DOHH2 (cell line): Measurements from ENCODE around the gene ABHD12B.

ENCODE experiments used
- H3F3A ChIP-seq: fragments of 200-600 bp; sonication (generic), shearing (Covaris generic); 2 replicates; pipeline ENCODE4 v1.6.0; 2016; ENCODE audit warnings: antibody characterized with exemption, mild to moderate bottlenecking; ENCODE audit not compliant: control insufficient read depth, insufficient read depth
- H3K27ac ChIP-seq: fragments of 200-600 bp; sonication (generic); 2 replicates; pipeline ENCODE4 v1.5.1; 2014; ENCODE audit warnings: low read depth, mild to moderate bottlenecking, low read length, moderate library complexity
- H3K27me3 ChIP-seq: fragments of 200-600 bp; sonication (generic); 2 replicates; pipeline ENCODE4 v1.6.1; 2014; ENCODE audit warnings: mild to moderate bottlenecking, low read length, mixed read lengths; ENCODE audit not compliant: control insufficient read depth
- H3K36me3 ChIP-seq: fragments of 200-600 bp; sonication (generic); 2 replicates; pipeline ENCODE4 v1.6.1; 2014; ENCODE audit warnings: mild to moderate bottlenecking, low read length, moderate library complexity, mixed read lengths; ENCODE audit not compliant: control insufficient read depth
- H3K4me1 ChIP-seq: fragments of 200-600 bp; sonication (generic); 2 replicates; pipeline ENCODE4 v1.6.1; 2014; ENCODE audit warnings: mild to moderate bottlenecking, low read length, mixed read lengths; ENCODE audit not compliant: control insufficient read depth
- H3K4me2 ChIP-seq: fragments of 200-600 bp; sonication (generic); 2 replicates; pipeline ENCODE4 v1.6.0; 2014; ENCODE audit warnings: mild to moderate bottlenecking, low read length, moderate library complexity
- H3K4me3 ChIP-seq: fragments of 200-600 bp; sonication (generic); 2 replicates; pipeline ENCODE4 v1.5.1; 2014; ENCODE audit warnings: mild to moderate bottlenecking, low read length, mixed read lengths
- H3K79me2 ChIP-seq: fragments of 200-600 bp; sonication (generic); 2 replicates; pipeline ENCODE4 v1.6.1; 2014; ENCODE audit warnings: mild to moderate bottlenecking, low read length, mixed read lengths; ENCODE audit not compliant: control insufficient read depth
- H3K9me2 ChIP-seq: fragments of 200-600 bp; sonication (generic); replicated peaks from 2 replicates; pipeline ENCODE4 v1.6.1; 2014; ENCODE audit warnings: mild to moderate bottlenecking, low read length, mixed read lengths; ENCODE audit not compliant: control insufficient read depth
- H3K9me3 ChIP-seq: fragments of 200-600 bp; sonication (generic); 2 replicates; pipeline ENCODE4 v1.6.1; 2014; ENCODE audit warnings: antibody characterized with exemption, low read length, mixed read lengths; ENCODE audit not compliant: control insufficient read depth, insufficient read depth
- H4K20me1 ChIP-seq: fragments of 200-600 bp; sonication (generic); 2 replicates; pipeline ENCODE4 v1.6.0; 2014; ENCODE audit warnings: low read depth, mild to moderate bottlenecking, antibody characterized with exemption, low read length, moderate library complexity; ENCODE audit not compliant: control insufficient read depth, insufficient read depth
- EZH2phosphoT487 ChIP-seq: fragments of 200-600 bp; sonication (generic); IDR thresholded peaks from 2 replicates; pipeline ENCODE4 v1.6.1; 2017; ENCODE audit warnings: borderline replicate concordance, mild to moderate bottlenecking, antibody characterized with exemption, low read length, moderate library complexity, mixed read lengths
- TF ChIP-seq, protein P1 (sequence below): fragments of 200-600 bp; sonication (generic); IDR thresholded peaks from one replicate; pipeline ENCODE4 v1.5.1; 2014; ENCODE audit warnings: antibody characterized with exemption, mild to moderate bottlenecking, low read depth, low read length; ENCODE audit not compliant: poor library complexity, severe bottlenecking

Gene ABHD12B

DNA sequence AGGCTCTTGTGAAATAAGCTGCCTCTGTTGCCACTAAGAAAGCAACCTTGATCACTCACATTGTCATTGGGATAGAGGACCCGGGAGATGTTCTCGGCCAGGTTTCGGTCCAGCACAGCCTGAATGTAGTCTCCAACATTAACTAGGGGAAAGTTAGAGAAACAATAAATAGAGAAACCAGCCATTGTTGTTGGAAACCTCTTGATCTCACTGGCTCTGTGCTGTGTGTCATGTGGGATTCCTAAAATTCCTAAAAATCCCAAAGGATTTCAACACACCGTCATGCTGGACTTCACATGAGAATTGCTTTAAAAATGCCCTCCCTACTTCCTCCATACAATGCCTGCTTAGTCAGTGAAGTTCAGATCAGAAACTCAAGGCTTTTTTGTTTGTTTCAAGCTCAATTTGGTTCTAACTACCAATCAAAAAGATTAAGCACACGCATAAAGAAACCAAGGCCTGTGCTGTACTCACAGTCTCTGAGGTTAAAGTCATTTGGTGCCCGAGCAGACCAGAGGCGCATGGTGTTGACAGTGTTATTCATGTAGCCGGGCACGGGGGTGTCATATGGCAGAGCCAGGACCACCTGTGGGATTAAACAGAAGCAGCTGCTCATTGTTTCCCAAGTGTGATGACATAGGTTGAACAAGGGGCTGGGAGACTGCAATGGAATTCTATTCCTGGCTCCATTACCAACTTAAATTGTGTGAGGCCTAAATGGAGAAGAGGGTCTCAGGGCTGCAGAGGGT lies 48.8 kb downstream of the ABHD12B start:
- H3K36me3 ChIP-seq: no peaks in the 10 kb centered on the region
- no peaks in the 10 kb centered on the region for H3K79me2 ChIP-seq
- no peaks in the 10 kb centered on the region for H3K9me3 ChIP-seq
- no peaks in the 10 kb centered on the region for H4K20me1 ChIP-seq
- H3K4me2 ChIP-seq: no peak overlapping the region
- H3K27me3 ChIP-seq: no peaks in the 10 kb centered on the region
- TF ChIP-seq, protein P1, sequence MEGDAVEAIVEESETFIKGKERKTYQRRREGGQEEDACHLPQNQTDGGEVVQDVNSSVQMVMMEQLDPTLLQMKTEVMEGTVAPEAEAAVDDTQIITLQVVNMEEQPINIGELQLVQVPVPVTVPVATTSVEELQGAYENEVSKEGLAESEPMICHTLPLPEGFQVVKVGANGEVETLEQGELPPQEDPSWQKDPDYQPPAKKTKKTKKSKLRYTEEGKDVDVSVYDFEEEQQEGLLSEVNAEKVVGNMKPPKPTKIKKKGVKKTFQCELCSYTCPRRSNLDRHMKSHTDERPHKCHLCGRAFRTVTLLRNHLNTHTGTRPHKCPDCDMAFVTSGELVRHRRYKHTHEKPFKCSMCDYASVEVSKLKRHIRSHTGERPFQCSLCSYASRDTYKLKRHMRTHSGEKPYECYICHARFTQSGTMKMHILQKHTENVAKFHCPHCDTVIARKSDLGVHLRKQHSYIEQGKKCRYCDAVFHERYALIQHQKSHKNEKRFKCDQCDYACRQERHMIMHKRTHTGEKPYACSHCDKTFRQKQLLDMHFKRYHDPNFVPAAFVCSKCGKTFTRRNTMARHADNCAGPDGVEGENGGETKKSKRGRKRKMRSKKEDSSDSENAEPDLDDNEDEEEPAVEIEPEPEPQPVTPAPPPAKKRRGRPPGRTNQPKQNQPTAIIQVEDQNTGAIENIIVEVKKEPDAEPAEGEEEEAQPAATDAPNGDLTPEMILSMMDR: no peak
- TF ChIP-seq EZH2phosphoT487: no peak
- no peaks in the 10 kb centered on the region for H3K9me2 ChIP-seq
- no peak overlapping the region for H3K27ac ChIP-seq
- H3K4me1 ChIP-seq: no peaks in the 10 kb centered on the region
- no peak overlapping the region for H3K4me3 ChIP-seq
- no peaks in the 10 kb centered on the region for H3F3A ChIP-seq

DNA sequence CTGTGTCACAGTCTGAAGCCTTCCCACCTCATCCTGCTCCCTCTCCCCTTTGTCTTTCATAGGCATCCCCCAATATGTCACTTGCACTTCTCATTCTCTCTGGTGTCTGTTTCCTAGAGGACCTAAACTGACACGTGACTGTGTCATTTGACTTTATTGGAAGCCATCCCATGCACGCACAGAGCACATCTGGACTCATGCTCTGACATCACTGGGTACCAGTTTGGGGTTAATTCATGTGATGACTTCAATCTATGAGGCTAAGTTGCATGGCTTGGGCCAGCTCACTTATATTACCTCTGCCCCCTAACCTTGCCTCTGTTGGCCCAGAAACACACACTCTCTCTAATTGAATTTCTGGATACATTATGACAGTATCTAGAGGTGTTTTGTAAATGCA lies 51.0 kb downstream of the ABHD12B start:
- no peaks in the 10 kb centered on the region for H3F3A ChIP-seq
- no peaks in the 10 kb centered on the region for H3K9me2 ChIP-seq
- H4K20me1 ChIP-seq: no peaks in the 10 kb centered on the region
- no peaks in the 10 kb centered on the region for H3K79me2 ChIP-seq
- H3K27me3 ChIP-seq: no peaks in the 10 kb centered on the region
- H3K4me3 ChIP-seq: no peak overlapping the region
- no peaks in the 10 kb centered on the region for H3K4me1 ChIP-seq
- TF ChIP-seq, protein P1: no peak
- no peak for TF ChIP-seq EZH2phosphoT487
- no peaks in the 10 kb centered on the region for H3K36me3 ChIP-seq
- H3K9me3 ChIP-seq: no peaks in the 10 kb centered on the region
- H3K4me2 ChIP-seq: no peak overlapping the region
- no peak overlapping the region for H3K27ac ChIP-seq

DNA sequence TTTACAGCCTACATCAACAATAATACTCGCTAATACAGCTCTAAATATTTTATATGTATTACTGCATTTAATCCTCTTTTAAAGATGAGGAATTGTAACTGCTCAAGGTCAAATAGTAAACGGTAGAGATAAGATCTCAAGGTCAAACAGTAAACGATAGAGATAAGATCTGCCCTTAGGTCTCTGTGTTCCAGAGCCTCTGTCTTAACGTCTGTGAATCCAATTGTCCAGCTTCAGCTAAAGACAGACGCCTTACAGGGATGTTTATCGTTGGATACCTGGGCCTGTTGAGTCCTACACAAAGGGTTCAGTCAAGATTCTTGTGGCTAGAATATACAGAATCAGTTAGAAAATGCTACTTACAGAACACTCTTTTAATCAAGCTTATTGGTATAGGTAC lies 52.4 kb downstream of the ABHD12B start:
- H3K27me3 ChIP-seq: no peaks in the 10 kb centered on the region
- H3K27ac ChIP-seq: no peak overlapping the region
- H3K4me2 ChIP-seq: no peak overlapping the region
- no peaks in the 10 kb centered on the region for H3K36me3 ChIP-seq
- no peaks in the 10 kb centered on the region for H4K20me1 ChIP-seq
- TF ChIP-seq, protein P1: no peak
- no peak for TF ChIP-seq EZH2phosphoT487
- H3K4me1 ChIP-seq: peaks cover 5% of the 10 kb centered on the region; the same call in 1 of the 2 replicates
- no peaks in the 10 kb centered on the region for H3K9me3 ChIP-seq
- H3K79me2 ChIP-seq: no peaks in the 10 kb centered on the region
- no peak overlapping the region for H3K4me3 ChIP-seq
- no peaks in the 10 kb centered on the region for H3F3A ChIP-seq
- H3K9me2 ChIP-seq: no peaks in the 10 kb centered on the region
